CD14-positive monocyte (primary cell): ENCODE data around the gene HHIPL1. TPM values are rescaled to one million over a fixed set of nuclear protein-coding genes. Genes with fewer than 3 reads are reported as not detected.

Experiments used
- DNase-seq, 3 donors: peaks; one replicate each; pipeline ENCODE4 v3.0.0-alpha.2; 2011 to 2022
- H2AFZ ChIP-seq: 2 replicates; pipeline ENCODE4 v1.6.0; 2012; ENCODE audit warnings: mild to moderate bottlenecking, low read depth, low read length, inconsistent platforms; ENCODE audit not compliant: insufficient read depth, poor library complexity, severe bottlenecking
- H3K27ac ChIP-seq, 2 donors: 1 replicate in 1 of 2; 2 replicates in 1 of 2; pipeline ENCODE4 v1.5.1; 2012 to 2013; ENCODE audit warnings: low read length in 2 of 2, control low read depth in 1 of 2, inconsistent platforms in 1 of 2, low read depth in 1 of 2, mild to moderate bottlenecking in 1 of 2
- H3K27me3 ChIP-seq, 2 donors: one replicate each; pipeline versions ENCODE4 v1.6.0 to v1.6.1; 2011 to 2013; ENCODE audit warnings: low read length in 2 of 2; ENCODE audit not compliant: control insufficient read depth in 2 of 2, insufficient read depth in 2 of 2
- H3K36me3 ChIP-seq, 2 donors: replicated peaks in 1 of 2; 1 replicate in 1 of 2; 2 replicates in 1 of 2; pipeline versions ENCODE4 v1.5.1 to v1.6.1; 2012 to 2013; ENCODE audit warnings: low read length in 2 of 2, control low read depth in 1 of 2, inconsistent platforms in 1 of 2, mild to moderate bottlenecking in 1 of 2; ENCODE audit not compliant: insufficient read depth in 2 of 2, control insufficient read depth in 1 of 2
- H3K4me1 ChIP-seq, 2 donors: 1 replicate in 1 of 2; 2 replicates in 1 of 2; pipeline versions ENCODE4 v1.5.1 to v1.6.1; 2012 to 2013; ENCODE audit warnings: low read length in 2 of 2, control low read depth in 1 of 2, inconsistent platforms in 1 of 2, mild to moderate bottlenecking in 1 of 2, moderate library complexity in 1 of 2; ENCODE audit not compliant: insufficient read depth in 2 of 2, control insufficient read depth in 1 of 2
- H3K4me2 ChIP-seq: replicated peaks from 2 replicates; pipeline ENCODE3; 2012; ENCODE audit warnings: low read length, moderate library complexity, mild to moderate bottlenecking; ENCODE audit not compliant: poor library complexity, severe bottlenecking; ENCODE audit errors: extremely low read depth
- H3K4me3 ChIP-seq, 3 experiments: fragments of 200-600 bp in 1 of 3; sonication (generic) in 1 of 3; replicated peaks in 1 of 3; 1 replicate in 2 of 3; 2 replicates in 1 of 3; pipeline ENCODE4 v1.5.1; 2011 to 2013; ENCODE audit warnings: low read length in 3 of 3, mild to moderate bottlenecking in 3 of 3, control low read depth in 2 of 3, low read depth in 2 of 3, inconsistent platforms in 1 of 3, moderate library complexity in 1 of 3
- H3K79me2 ChIP-seq: 2 replicates; pipeline ENCODE4 v1.6.0; 2012; ENCODE audit warnings: mild to moderate bottlenecking, control low read depth, inconsistent platforms, low read length, moderate library complexity; ENCODE audit not compliant: insufficient read depth
- H3K9ac ChIP-seq: 2 replicates; pipeline ENCODE4 v1.6.0; 2017; ENCODE audit warnings: low read length, mild to moderate bottlenecking; ENCODE audit not compliant: insufficient read depth, poor library complexity, severe bottlenecking
- H3K9me3 ChIP-seq, 2 donors: replicated peaks in 1 of 2; 1 replicate in 1 of 2; 2 replicates in 1 of 2; pipeline versions ENCODE4 v1.5.1 to v1.6.1; 2012 to 2013; ENCODE audit warnings: low read length in 2 of 2, control low read depth in 1 of 2; ENCODE audit not compliant: control insufficient read depth in 1 of 2, insufficient read depth in 1 of 2
- H4K20me1 ChIP-seq: 2 replicates; pipeline ENCODE4 v1.6.0; 2012; ENCODE audit warnings: mild to moderate bottlenecking, low read length, control low read depth, moderate library complexity; ENCODE audit not compliant: insufficient read depth
- H3K27ac Mint-ChIP-seq, 7 donors: one replicate each; pipeline ENCODE4 v1.8.0; 2020; ENCODE audit warnings: mild to moderate bottlenecking in 7 of 7, mixed read lengths in 7 of 7, moderate library complexity in 6 of 7, inconsistent platforms in 2 of 7
- H3K27me3 Mint-ChIP-seq, 3 donors: one replicate each; pipeline ENCODE4 v1.8.0; 2021 to 2022; ENCODE audit warnings: low read depth in 3 of 3, mild to moderate bottlenecking in 3 of 3, mixed read lengths in 3 of 3, moderate library complexity in 3 of 3, inconsistent platforms in 1 of 3
- H3K36me3 Mint-ChIP-seq, 2 donors: one replicate each; pipeline ENCODE4 v1.8.0; 2020; ENCODE audit warnings: mixed read lengths in 2 of 2, inconsistent platforms in 1 of 2, mild to moderate bottlenecking in 1 of 2
- H3K4me1 Mint-ChIP-seq: one replicate; pipeline ENCODE4 v1.8.0; 2020; ENCODE audit warnings: mild to moderate bottlenecking, mixed read lengths
- H3K4me3 Mint-ChIP-seq, 2 donors: one replicate each; pipeline ENCODE4 v1.8.0; 2020; ENCODE audit warnings: mild to moderate bottlenecking in 2 of 2, mixed read lengths in 2 of 2, moderate library complexity in 1 of 2
- H3K9me3 Mint-ChIP-seq, 7 donors: one replicate each; pipeline ENCODE4 v1.8.0; 2020 to 2022; ENCODE audit warnings: mixed read lengths in 7 of 7, mild to moderate bottlenecking in 6 of 7, moderate library complexity in 6 of 7, inconsistent platforms in 2 of 7
- WGBS: methylation state at CpG from one replicate; pipeline ENCODE4 v1.1.5; 2013; ENCODE audit warnings: missing lambda C conversion rate; ENCODE audit not compliant: insufficient coverage; 5-methylcytosine and 5-hydroxymethylcytosine counted together
- intact Hi-C, 2 donors: fragments of 100-400 bp; cut with micrococcal nuclease; formaldehyde crosslinking; loops; one replicate each; pipeline versions ENCODE4 v1.15.0 to v1.15.1; 2023
- polyA plus RNA-seq, 3 donors: library from polyadenylated mRNA; depleted of rRNA in 1 of 3; unstranded in 2 of 3; stranded (reverse) in 1 of 3; fragments of 300-500 nt in 2 of 3; fragments of >200 nt in 1 of 3; fragmentation: Illumina TruSeq in 2 of 3; gene quantifications; 1 replicate in 2 of 3; 2 replicates in 1 of 3; pipeline ENCODE4 v1.2.3, GENCODE V29; 2012 to 2021
- TF ChIP-seq, protein P1 (sequence below): fragments of 200-600 bp; IDR thresholded peaks from one replicate; pipeline ENCODE4 v1.8.0; 2022; ENCODE audit warnings: antibody characterized with exemption, mild to moderate bottlenecking

The HHIPL1 gene
- polyA plus RNA-seq, 3 donors = 0.09 TPM; not detected in 2

DNA sequence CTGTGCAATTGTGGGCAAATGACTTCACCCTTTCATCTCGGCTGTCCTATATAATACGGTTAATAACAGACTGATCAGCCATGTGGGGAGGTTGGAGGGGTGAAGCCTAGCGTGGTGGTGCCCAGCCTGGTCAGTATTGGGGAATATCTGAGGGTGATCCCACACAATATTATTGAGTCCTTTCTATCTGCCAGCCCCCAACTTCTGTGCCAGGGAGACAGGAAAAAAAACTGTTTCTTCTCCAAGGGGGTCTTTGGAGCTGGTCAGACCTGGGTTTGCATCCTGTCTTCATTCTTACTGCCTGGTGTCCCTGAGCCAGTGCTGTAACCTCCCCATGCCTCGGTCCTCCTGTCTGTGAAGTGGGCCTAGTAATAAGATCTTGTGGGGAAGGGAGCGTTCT lies 45.7 kb downstream of the HHIPL1 start:
- Histone ChIP-seq H3K27ac (no peak overlapping the region), H3K4me2 (no peak overlapping the region), H3K4me1 (no peaks in the 10 kb centered on the region), H3K36me3 (no peaks in the 10 kb centered on the region), H3K79me2 (no peaks in the 10 kb centered on the region), H2AFZ (no peak overlapping the region), H3K9ac (no peak overlapping the region), H3K9me3 (no peaks in the 10 kb centered on the region), H3K27me3 (peaks cover 3 to 22% of the 10 kb centered on the region in 2 donors), H3K4me3 (no peak overlapping the region), H4K20me1 (no peaks in the 10 kb centered on the region)
- WGBS = no CpG with 5 or more reads among the region's 5 CpGs
- H3K9me3 Mint-ChIP-seq = peaks cover 0 to 3% (median 0%) of the 10 kb centered on the region in 7 donors
- TF ChIP-seq, protein P1, sequence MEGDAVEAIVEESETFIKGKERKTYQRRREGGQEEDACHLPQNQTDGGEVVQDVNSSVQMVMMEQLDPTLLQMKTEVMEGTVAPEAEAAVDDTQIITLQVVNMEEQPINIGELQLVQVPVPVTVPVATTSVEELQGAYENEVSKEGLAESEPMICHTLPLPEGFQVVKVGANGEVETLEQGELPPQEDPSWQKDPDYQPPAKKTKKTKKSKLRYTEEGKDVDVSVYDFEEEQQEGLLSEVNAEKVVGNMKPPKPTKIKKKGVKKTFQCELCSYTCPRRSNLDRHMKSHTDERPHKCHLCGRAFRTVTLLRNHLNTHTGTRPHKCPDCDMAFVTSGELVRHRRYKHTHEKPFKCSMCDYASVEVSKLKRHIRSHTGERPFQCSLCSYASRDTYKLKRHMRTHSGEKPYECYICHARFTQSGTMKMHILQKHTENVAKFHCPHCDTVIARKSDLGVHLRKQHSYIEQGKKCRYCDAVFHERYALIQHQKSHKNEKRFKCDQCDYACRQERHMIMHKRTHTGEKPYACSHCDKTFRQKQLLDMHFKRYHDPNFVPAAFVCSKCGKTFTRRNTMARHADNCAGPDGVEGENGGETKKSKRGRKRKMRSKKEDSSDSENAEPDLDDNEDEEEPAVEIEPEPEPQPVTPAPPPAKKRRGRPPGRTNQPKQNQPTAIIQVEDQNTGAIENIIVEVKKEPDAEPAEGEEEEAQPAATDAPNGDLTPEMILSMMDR = no peak
- H3K36me3 Mint-ChIP-seq = no peaks in the 10 kb centered on the region
- intact Hi-C loops = no loop called here
- H3K27ac Mint-ChIP-seq = no peak overlapping the region
- no peak for DNase-seq
- no peak overlapping the region for H3K4me3 Mint-ChIP-seq
- peaks cover 7% of the 10 kb centered on the region for H3K4me1 Mint-ChIP-seq
- peaks cover 39 to 55% (median 48%) of the 10 kb centered on the region in 3 donors for H3K27me3 Mint-ChIP-seq

DNA sequence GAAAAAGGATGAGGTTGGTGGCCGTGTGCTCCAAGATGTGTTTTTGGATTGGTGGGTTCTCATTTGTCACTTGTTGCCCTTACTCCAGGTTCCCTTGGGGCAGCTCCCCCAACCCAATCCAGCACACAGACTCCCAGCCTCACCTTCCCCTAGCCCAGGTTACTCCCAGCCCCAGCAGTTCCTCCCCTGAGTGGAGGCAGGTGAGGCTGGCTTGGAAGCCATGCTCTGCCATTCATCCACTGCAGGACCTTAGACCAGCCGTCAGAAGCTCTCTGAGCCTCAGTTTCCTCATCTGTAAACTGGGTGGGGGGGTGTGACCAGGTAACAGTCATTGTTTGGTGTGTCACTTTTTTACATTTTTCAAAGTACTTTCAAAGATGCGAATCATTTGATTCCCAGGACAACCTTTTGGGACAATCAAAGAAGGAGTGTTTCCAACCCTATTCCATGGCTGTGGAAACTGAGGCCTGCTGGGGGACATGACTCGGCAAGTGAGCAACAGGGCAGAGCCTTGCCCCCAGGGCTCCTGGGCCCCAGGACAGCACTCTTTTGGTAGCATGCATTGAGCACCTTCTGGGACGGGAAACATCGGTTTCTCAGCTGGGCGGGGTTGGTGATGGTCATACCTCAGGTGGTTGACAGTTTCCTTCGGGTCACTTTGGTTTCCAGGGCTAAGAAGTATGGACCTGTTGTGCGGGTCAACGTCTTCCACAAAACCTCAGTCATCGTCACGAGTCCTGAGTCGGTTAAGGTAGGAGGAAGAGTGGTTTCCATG lies 46.4 kb downstream of the HHIPL1 start:
- Histone ChIP-seq H3K9ac (no peak overlapping the region), H2AFZ (no peak overlapping the region), H3K9me3 (no peaks in the 10 kb centered on the region), H3K27ac (no peak overlapping the region), H3K36me3 (no peaks in the 10 kb centered on the region), H3K4me3 (no peak overlapping the region), H3K4me1 (no peaks in the 10 kb centered on the region), H3K27me3 (peaks cover 0 to 17% of the 10 kb centered on the region in 2 donors), H3K79me2 (no peaks in the 10 kb centered on the region), H3K4me2 (no peak overlapping the region), H4K20me1 (no peaks in the 10 kb centered on the region)
- Mint-ChIP-seq H3K4me3 (no peak overlapping the region), H3K27me3 (peaks cover 32 to 51% (median 43%) of the 10 kb centered on the region in 3 donors), H3K27ac (no peak overlapping the region), H3K9me3 (peaks cover 0 to 6% (median 0%) of the 10 kb centered on the region in 7 donors), H3K4me1 (peaks cover 7% of the 10 kb centered on the region), H3K36me3 (no peaks in the 10 kb centered on the region)
- intact Hi-C loops = no loop called here
- WGBS = 90% methylated on average over 11 of the region's 13 CpGs
- no peak for DNase-seq
- TF ChIP-seq, protein P1 = no peak
